CD4-positive, alpha-beta T cell (primary cell): ENCODE data around the gene SDK2. TPM values are rescaled to one million over a fixed set of nuclear protein-coding genes. Genes with fewer than 3 reads are reported as not detected.

Source experiments
- ATAC-seq: fragments of 200-7000 bp; cut with Tn5 transposase; one replicate; pipeline ENCODE4 v1.10.0; 2022; ENCODE audit warnings: mild to moderate bottlenecking; ENCODE audit not compliant: poor library complexity
- CTCF ChIA-PET: fragments of 350-600 bp; sonication (Branson Sonifier 250); formaldehyde crosslinking; loops from one replicate; lab custom pipeline; 2021; ENCODE audit warnings: antibody characterized with exemption, inconsistent platforms; lab: Charles Lee
- POLR2A ChIA-PET: fragments of 350-600 bp; sonication (Branson Sonifier 250); formaldehyde crosslinking; loops from one replicate; lab custom pipeline; 2021; ENCODE audit warnings: antibody characterized with exemption, inconsistent platforms; lab: Charles Lee
- DNase-seq, 14 experiments: peaks; one replicate each; pipeline ENCODE4 v3.0.0-alpha.2; 2013 to 2020; ENCODE audit warnings: mixed read lengths in 2 of 14
- H3K27ac ChIP-seq, 2 donors: one replicate each; pipeline versions ENCODE4 v1.5.1 to v1.7.0; 2013; ENCODE audit warnings: low read length in 2 of 2, low read depth in 1 of 2, mild to moderate bottlenecking in 1 of 2
- H3K27me3 ChIP-seq, 2 experiments: 1 replicate in 1 of 2; 2 replicates in 1 of 2; pipeline versions ENCODE4 v1.6.1 to v1.7.0; 2013; ENCODE audit warnings: low read length in 2 of 2, control low read depth in 1 of 2, mild to moderate bottlenecking in 1 of 2, moderate library complexity in 1 of 2; ENCODE audit not compliant: insufficient read depth in 2 of 2, control insufficient read depth in 1 of 2
- H3K36me3 ChIP-seq: one replicate; pipeline ENCODE4 v1.6.1; 2013; ENCODE audit warnings: low read length, control low read depth; ENCODE audit not compliant: insufficient read depth
- H3K4me1 ChIP-seq: one replicate; pipeline ENCODE4 v1.6.1; 2013; ENCODE audit warnings: low read length, control low read depth; ENCODE audit not compliant: insufficient read depth
- H3K4me3 ChIP-seq: one replicate; pipeline ENCODE4 v1.5.1; 2013; ENCODE audit warnings: mild to moderate bottlenecking, low read length, moderate library complexity
- H3K9me3 ChIP-seq, 2 experiments: 1 replicate in 1 of 2; 2 replicates in 1 of 2; pipeline versions ENCODE4 v1.6.1 to v1.7.0; 2013; ENCODE audit warnings: low read length in 2 of 2, mild to moderate bottlenecking in 2 of 2, control low read depth in 1 of 2, moderate library complexity in 1 of 2; ENCODE audit not compliant: control insufficient read depth in 1 of 2, insufficient read depth in 1 of 2
- H3K27ac Mint-ChIP-seq: one replicate; pipeline ENCODE4 v1.8.0; 2020; ENCODE audit warnings: mixed read lengths
- H3K27me3 Mint-ChIP-seq: one replicate; pipeline ENCODE4 v1.8.0; 2021; ENCODE audit warnings: mixed read lengths
- H3K36me3 Mint-ChIP-seq: one replicate; pipeline ENCODE4 v1.8.0; 2021; ENCODE audit warnings: low read depth, mixed read lengths
- H3K4me1 Mint-ChIP-seq: one replicate; pipeline ENCODE4 v1.8.0; 2021; ENCODE audit warnings: low read depth, mixed read lengths
- H3K4me3 Mint-ChIP-seq: one replicate; pipeline ENCODE4 v1.8.0; 2020; ENCODE audit warnings: mild to moderate bottlenecking, mixed read lengths
- H3K9me3 Mint-ChIP-seq: one replicate; pipeline ENCODE4 v1.8.0; 2020; ENCODE audit warnings: mixed read lengths
- CTCF ChIP-seq: fragments of 200-600 bp; IDR thresholded peaks from one replicate; pipeline ENCODE4 v1.8.0; 2022; ENCODE audit warnings: antibody characterized with exemption, mild to moderate bottlenecking
- intact Hi-C, 2 experiments: fragments of 100-400 bp; cut with DNase I in 1 of 2; cut with micrococcal nuclease in 1 of 2; formaldehyde crosslinking; loops; one replicate each; pipeline versions ENCODE4 v1.15.1 to v1.9.0; 2023 to 2025; cut with DNase I, micrococcal nuclease
- total RNA-seq, 174 experiments: library from RNA in 2 of 174; stranded (reverse) in 2 of 174; gene quantifications; one replicate each; pipeline ENCODE4 v1.2.3 and lab custom pipeline; 2021 to 2026

Gene SDK2
- total RNA-seq, 2 experiments from 2014 or later = 8.1 to 8.2 TPM

- H3K4me3 ChIP-seq = no peak overlapping the region
- DNase-seq = no peak
- no peak overlapping the region for H3K27ac ChIP-seq
- ChIA-PET CTCF (interaction anchor here (1.1 kb wide), 1 partner anchor 38 kb away, joined by 5 read pairs; no protein-coding TSS in a partner anchor), POLR2A (no interaction called here)
- Mint-ChIP-seq H3K27me3 (no peaks in the 10 kb centered on the region), H3K4me1 (no peaks in the 10 kb centered on the region), H3K4me3 (no peak overlapping the region), H3K9me3 (no peaks in the 10 kb centered on the region), H3K36me3 (peaks cover under 1% of the 10 kb centered on the region), H3K27ac (no peak overlapping the region)
- ATAC-seq = no peak
- intact Hi-C loops = no loop called here
- H3K27me3 ChIP-seq = no peaks in the 10 kb centered on the region
- H3K4me1 ChIP-seq = no peaks in the 10 kb centered on the region
- H3K36me3 ChIP-seq = no peaks in the 10 kb centered on the region
- no peaks in the 10 kb centered on the region for H3K9me3 ChIP-seq
- no peak for TF ChIP-seq CTCF
Measured at GRCh38 chr17:73467651-73468050, 176.6 kb downstream of the SDK2 start.

DNA sequence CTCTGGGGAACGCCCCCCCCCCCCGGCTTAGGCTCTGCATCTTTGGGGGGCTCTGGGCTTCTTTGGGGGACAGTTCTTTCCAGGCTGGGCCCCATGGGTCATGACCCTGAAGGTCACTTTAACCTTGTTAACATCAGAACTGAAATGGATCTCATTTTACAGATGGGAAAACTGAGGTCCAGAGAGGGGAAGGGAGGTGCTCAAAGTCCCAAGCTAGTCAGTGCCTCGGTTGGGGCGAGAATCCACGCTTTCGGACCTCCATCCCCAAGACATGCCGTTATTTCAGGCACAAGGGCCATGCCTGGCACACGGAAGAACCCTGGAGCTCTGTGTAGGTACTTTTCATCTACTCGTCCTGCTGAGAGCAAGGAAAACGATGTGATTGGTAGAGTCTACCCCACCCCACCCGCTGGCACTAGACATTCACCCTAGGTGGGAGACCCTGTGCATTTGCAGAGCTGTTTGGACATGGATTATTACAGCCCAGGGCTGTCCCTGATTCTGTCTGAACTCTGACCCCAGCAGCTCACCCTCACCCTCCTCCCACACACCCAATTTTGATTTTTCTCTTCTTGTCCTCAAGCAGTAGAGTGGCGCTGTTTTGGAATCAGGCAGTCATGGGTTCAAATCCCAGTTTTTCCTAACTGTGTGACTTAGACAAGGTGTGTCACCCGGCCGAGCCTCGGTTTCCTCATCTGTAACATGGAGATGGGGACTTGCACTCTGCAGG is 177.4 kb downstream of the SDK2 start:
- Mint-ChIP-seq H3K9me3 (no peaks in the 10 kb centered on the region), H3K36me3 (no peaks in the 10 kb centered on the region), H3K27ac (no peak overlapping the region), H3K4me3 (no peak overlapping the region), H3K27me3 (no peaks in the 10 kb centered on the region), H3K4me1 (no peaks in the 10 kb centered on the region)
- no peaks in the 10 kb centered on the region for H3K9me3 ChIP-seq
- TF ChIP-seq CTCF = no peak
- H3K27me3 ChIP-seq = no peaks in the 10 kb centered on the region
- ATAC-seq = no peak
- H3K4me3 ChIP-seq = no peak overlapping the region
- ChIA-PET CTCF (interaction anchor here (1.1 kb wide), 1 partner anchor 37 kb away, joined by 5 read pairs; no protein-coding TSS in a partner anchor), POLR2A (no interaction called here)
- no peak for DNase-seq
- H3K27ac ChIP-seq = no peak overlapping the region
- H3K4me1 ChIP-seq = no peaks in the 10 kb centered on the region
- intact Hi-C loops = no loop called here
- no peaks in the 10 kb centered on the region for H3K36me3 ChIP-seq

DNA sequence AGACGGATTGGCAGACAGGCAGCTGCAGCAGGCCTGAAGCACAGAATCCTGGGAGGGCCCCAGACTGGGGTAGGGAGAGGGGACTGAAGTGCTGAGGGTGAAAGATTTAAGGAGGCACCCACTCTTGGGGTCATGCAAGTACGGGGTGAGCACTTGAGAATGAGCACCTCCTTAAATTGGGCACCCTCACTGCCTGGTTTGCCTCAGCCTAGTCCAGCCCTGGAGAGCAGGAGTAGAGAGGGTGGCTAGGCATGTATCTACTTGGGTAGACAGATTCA is 178.4 kb downstream of the SDK2 start:
- H3K9me3 ChIP-seq = no peaks in the 10 kb centered on the region
- no peak overlapping the region for H3K4me3 ChIP-seq
- H3K27me3 Mint-ChIP-seq = no peaks in the 10 kb centered on the region
- ChIA-PET CTCF (no interaction called here), POLR2A (no interaction called here)
- H3K4me1 ChIP-seq = no peaks in the 10 kb centered on the region
- TF ChIP-seq CTCF = no peak
- H3K4me1 Mint-ChIP-seq = no peaks in the 10 kb centered on the region
- H3K4me3 Mint-ChIP-seq = no peak overlapping the region
- H3K27me3 ChIP-seq = no peaks in the 10 kb centered on the region
- no peak overlapping the region for H3K27ac Mint-ChIP-seq
- no peak for ATAC-seq
- H3K9me3 Mint-ChIP-seq = no peaks in the 10 kb centered on the region
- DNase-seq = no peak
- no peaks in the 10 kb centered on the region for H3K36me3 Mint-ChIP-seq
- intact Hi-C loops = no loop called here
- no peaks in the 10 kb centered on the region for H3K36me3 ChIP-seq
- H3K27ac ChIP-seq = no peak overlapping the region
